Raji (cell line): Measurements from ENCODE around the gene ARHGAP5.

ENCODE experiments used
- POLR2A ChIP-seq: IDR thresholded peaks from 2 replicates; pipeline ENCODE4 v1.6.1; 2011; ENCODE audit warnings: low read depth, low read length, control low read depth; ENCODE audit not compliant: insufficient read depth

Gene ARHGAP5

GRCh38 chr14:32064931-32065330, 12.2 kb upstream of the ARHGAP5 start:
- no peak for TF ChIP-seq POLR2A

DNA sequence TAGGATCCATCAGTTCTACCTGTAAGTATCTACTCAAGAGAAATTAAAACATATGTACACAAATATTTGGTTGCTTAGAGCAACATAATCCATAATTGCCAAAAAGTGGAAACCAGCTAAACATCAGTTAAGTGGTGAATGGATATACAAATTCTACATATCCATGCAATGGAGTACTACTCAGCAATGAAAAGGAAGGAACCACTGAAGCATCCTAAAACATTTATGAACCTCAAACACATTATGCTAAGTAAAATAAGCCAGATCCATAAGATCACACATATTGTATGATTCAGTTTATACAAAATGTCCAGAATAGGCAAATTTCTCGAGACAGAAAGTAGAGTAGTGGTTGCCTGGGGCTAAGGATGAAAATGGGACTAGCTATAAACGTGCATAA, 8.4 kb upstream of the ARHGAP5 start:
- TF ChIP-seq POLR2A: no peak

DNA sequence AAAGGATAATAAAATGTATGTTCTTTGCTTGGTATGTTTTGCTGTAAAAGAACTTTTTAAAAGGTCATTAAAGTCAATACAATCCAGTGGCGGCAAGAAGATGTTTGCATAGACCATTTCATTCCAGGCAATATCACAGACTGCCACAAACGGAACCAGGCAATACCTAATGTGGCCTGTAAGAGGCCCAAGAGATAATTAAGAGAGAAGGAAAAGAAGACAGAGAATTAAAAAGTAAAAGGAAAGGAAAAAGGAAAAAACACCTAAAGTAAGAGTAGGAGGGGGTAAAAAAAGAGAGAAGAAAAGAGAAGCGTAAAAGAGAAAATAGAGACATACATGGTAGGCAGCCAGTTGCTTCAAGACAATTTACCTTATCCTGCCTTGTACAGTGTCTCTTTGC, 6.8 kb upstream of the ARHGAP5 start:
- TF ChIP-seq POLR2A: no peak

DNA sequence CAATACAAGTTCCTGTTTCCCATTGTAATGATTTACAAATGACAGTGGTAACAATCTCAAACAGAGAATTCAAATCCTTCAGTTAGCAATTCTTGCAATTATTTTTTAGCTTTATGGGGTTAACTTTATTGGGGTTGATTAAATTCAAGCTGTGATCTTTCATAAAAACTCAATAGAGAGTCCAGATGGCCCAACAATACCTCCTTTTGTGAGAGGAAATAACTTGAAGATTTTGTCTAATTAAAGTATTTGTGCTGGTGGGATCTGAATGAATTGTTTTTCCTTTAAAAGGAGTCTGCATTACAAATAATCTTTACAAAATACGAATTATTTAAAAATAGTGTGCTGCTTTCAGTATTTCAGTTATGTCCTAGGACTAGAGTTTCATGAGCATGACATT, 4.4 kb upstream of the ARHGAP5 start:
- TF ChIP-seq POLR2A: no peak

DNA sequence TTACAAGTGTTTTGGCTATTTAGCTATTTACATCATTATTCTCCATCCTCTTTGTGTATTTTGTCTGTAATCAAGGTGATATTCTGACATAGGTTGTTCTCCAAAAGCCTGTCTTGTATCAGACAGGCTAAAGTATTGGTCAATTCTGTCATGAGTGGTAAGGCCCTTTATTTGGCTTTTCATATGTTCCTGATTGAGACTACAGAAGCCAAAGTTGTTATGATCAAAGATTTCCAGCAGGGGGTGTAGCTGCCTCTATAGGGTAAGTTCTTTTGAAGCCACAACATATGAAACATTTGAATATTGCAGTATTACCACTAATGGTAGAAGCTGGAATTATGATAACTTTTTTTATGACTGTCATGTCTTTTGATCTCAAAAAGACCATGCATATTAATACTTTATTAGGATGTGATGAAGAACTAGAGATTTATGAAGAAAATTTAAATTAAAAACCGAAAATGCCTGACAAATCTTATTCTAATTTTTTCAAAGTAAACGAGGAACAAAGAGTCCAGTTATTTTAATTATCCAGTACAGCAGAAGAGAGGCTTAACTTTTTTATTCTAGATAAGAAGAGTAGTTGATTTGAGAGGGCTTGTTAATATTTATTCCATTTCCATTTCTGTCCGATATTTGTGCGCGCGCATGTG, 3.4 kb upstream of the ARHGAP5 start:
- TF ChIP-seq POLR2A: no peak

DNA sequence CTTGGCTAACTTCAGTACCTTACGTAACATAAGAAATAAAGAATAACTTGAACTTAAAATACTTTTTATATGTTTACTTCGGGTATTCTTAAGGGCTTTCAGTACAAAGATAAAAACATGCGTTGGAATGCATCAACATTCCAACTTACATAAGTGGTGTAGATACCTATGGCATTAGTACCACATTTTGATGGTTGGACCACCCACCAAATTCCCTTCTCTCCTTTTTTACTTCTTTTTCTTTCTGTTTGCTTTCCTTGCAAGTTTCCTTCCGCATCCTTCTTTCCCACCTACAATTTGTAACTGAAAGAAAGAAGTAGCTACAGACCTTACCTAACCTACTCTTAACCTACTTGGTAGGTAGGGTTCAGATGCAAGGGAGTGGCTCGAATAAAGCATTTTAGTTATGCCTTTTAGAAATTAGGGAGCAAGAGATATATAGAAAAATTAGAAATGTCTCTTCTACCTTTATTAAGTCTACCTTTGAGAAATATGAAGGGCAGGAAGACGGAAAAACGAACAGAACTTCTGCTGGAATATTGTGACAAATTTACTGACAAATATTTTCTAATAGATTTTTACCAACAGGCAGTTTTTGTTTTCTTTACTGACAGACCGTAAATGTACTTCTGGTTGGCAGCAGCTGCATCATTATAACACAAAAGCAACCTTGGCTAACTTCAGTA, 2.1 kb upstream of the ARHGAP5 start:
- no peak for TF ChIP-seq POLR2A

GRCh38 chr14:32075672-32076277, 1.3 kb upstream of the ARHGAP5 start:
- no peak for TF ChIP-seq POLR2A

DNA sequence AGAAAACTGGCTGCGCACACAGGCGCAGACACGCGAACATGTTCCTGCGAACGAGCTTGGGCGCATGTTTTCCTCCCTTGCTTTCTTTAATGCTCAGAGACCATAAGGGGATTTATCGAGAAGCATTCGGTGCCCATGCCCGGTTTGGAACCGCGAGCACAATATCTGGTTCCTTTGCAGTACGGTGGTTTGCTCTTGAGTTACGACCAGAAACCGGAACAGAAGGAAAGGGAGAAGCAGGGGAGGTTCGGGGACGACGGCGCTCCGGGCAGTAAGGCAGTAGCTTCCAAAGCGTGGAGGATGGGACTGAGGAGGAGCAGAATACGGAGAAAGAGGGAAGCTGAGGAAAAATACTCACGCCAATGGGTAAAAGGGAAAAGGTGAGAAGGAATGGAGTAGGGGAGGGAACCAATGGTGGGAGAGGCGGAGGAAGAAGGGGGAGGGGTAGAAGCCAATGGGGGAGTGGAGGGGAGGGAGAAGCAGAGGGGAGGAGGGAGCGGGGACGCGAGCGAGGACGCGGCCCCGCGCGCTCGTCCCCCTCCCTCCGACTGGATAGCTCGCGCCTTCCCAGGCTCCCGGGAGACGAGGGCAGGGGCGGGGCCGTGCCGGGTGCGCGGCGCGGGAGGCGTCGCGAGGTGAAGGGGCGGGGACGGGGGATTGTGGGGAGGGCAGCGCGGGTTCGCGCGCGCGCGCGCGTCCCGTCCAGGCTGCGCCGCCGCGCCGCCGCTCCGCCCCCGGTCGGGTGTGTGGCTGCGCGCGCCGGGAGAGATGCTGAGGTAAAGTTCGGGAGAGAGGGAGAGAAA, 625 bp upstream of the ARHGAP5 start:
- peak; percentile 34; the same call in 1 of the 2 replicates for TF ChIP-seq POLR2A

DNA sequence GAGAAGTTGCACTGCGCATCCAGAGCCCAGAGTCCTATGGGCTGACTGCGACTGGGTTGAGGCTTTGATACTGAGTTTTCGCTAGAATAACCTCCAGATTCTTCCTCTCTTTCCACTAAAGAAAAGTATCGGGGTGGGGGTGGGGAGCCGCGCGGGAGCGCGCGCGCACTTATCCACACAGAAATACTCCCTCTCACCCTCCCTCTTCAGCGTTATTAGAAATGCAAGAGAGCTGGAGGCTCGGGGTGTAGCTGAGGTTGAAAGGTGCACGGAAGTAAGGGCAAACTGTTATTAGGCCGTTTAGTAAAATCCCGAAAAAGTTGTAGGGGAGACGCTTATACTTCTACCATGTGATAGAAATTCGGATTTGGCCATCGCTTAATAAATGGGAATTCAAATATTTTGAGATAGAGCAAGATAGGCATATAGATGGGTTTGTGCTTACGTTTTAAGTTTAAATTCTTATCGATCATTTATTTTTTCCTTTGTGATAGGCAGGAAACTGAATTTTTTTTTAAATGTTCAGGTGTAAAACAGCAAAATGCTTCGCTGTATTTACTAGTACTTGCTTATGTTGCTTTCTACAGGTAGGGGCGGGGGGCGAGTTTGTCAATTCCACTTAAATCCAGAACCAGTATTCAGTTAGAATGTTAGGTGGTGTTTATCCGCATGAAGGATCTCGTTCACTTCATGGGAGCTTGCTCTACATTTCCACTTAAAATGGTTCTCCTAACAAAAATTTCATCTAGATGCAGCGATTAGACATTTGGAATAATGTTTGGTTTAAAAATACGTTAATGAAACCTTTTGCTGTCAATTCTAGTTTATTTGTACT, 1.1 kb downstream of the ARHGAP5 start:
- TF ChIP-seq POLR2A: no peak

DNA sequence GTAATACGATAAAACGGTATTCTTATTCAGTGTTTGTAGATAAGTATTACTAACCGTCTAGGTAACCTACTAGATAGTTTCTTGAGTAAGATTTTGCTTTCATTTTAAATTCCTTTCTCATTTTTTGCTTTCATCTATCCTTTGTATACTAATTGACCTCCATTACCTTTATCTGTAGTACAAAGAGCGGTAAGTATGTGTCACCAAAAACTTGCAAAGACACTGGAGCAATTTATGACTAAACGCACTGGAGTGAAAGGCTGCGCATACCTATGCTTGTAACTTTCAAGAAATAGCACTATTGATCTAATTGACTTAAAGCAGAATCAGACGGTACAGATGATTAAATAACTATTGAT, 1.7 kb downstream of the ARHGAP5 start:
- no peak for TF ChIP-seq POLR2A

DNA sequence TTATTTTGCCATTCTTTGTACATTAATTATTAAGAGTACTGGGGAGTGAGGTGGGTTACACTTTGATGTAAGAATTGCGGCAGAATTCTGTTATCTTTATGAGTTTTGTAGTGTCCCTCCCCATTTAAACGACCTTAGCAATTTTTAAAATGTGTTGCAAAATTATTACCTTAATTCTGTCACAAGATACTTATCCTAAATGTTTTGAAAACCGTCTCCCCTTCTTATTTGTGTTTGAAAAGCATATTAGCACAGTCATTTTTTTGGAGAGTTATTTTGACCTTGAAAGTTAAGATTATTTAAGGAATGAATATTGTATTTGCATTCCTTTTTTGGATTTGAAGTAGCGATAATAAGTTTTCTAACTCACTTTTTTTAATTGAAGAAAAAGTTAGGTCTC, 2.2 kb downstream of the ARHGAP5 start:
- no peak for TF ChIP-seq POLR2A

GRCh38 chr14:32080001-32080510, 3.0 kb downstream of the ARHGAP5 start:
- TF ChIP-seq POLR2A: no peak

- TF ChIP-seq POLR2A: no peak
These were observed 4.8 kb downstream of the ARHGAP5 start for GRCh38 chr14:32081901-32082300.

GRCh38 chr14:32083315-32083624, 6.2 kb downstream of the ARHGAP5 start:
- TF ChIP-seq POLR2A: no peak

DNA sequence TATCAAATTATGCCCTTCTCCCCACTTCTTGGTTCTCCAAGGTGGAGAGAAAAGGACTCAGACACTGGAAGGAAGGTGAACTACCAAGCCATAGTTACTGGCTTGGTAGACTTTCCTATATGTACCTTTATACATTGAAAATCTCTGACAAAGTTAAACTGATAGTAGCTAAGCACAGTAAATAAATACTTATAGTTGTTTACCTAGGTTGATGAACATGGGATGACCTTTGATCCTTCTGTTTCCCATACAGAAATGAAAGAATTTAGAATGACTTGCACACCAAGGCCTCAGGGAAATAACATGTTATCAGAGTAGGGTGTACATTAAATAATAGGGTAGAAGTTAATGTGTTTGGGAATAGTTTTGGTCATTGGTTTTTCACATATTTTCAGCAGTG, 6.7 kb downstream of the ARHGAP5 start:
- no peak for TF ChIP-seq POLR2A

DNA sequence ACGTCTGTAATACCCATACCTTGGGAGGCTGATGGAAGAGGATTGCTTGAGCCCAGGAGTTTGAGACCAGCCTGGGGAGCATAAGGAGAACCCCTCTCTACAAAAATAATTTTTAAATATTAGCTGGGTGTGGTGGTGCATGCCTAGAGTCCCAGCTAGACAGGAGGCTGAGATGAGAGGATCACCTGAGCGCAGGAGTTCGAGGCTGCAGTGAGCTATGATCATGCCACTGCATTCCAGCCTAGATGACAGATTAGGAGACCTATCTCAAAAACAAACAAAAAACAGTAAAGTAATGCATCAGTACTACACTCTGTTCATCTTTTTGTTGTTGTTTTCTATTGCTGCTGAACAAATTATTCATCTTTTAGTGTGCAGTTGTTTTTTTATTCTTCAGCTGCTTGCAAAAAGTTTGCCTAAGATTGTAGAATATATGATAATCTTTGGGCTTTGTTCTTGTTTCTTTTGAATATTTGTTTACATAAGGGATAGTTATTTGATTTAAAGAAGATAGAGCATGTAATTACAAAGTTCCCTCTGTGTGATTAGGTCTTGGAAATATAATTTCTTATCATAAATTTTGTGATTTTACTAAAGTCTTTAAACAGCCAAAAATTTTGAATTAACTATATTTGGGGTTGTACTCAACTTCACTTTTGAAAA, 8.2 kb downstream of the ARHGAP5 start:
- no peak for TF ChIP-seq POLR2A
